Iris pigment epithelial cell (primary cell): ENCODE results near the gene ZNF341.
"Not testable (repeated sequence)": the region's sequence is repeated elsewhere in the genome, so short reads cannot be mapped to it uniquely, and the experiment has no call there.

Source experiments
- DNase-seq: peaks from one replicate; pipeline ENCODE4 v3.0.0-alpha.2; 2011; ENCODE audit warnings: low read depth

ZNF341 gene

DNA sequence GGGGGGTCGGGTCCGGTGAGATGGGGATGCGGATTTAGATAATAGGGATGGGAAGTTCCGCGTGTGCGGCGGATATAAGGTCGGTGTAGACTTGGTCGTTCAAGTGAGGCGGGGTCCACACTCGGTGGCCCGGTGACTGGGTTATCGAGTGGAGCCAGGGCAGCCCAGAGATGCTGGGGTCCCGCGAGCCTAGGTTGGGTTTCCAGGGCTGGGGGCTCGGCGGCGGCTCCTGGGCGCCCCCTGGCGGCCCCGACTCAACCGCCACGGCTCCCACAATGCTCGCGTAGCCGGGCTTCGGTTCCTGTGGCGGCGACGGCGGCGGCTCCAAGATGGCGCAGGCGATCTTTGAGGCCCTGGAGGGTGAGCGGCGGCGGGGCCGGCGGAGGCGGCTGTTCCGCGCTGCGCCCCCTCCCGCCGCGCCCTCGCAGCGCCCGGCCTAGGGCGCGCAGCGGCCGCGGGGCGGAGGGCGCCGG, at the start of gene ZNF341:
TSS of gene ZNF341 (plus strand) at position 304 of the 473 bp plus-strand sequence. CDS start at position 330, 26 bp downstream.
- DNase-seq = no peak

DNA sequence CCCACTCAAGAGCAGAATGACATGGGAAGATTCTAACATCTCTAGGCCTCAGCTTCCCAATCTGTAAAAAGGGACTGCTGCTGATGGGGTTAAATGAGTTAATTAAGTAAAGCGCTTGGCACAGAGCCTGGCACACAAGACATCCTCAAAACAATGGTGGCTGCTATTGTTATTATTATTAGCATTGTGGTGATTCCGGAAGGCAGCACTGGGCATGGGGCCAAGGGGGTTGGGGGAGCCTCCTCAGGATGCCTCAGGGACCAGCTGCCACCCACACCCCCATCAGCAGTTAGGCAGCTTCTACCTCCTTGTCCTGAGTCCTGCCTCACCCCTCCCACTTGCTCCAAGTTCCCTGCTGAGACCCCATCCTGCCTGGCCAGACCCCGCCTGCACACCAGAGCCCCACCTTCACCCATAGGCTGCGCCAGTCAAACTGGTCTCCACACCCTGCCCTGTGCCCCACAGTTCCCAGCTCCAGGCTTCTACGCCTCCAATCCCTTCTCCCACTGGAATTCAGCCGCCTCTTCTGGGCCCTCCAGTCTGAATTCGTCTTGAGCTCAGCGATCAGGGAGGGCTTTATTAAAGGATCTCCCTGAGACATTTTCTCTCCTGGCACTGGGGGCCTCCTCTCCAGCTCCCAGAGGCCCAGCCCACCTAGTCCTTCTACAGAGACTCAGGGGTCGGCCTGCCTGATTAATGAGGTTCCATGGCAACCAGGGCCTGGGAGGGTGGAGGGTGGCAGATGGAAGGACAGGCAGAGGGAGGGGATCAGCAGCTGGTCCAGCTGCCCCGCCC, 47.1 kb upstream of the ZNF341 start:
- no peak for DNase-seq

DNA sequence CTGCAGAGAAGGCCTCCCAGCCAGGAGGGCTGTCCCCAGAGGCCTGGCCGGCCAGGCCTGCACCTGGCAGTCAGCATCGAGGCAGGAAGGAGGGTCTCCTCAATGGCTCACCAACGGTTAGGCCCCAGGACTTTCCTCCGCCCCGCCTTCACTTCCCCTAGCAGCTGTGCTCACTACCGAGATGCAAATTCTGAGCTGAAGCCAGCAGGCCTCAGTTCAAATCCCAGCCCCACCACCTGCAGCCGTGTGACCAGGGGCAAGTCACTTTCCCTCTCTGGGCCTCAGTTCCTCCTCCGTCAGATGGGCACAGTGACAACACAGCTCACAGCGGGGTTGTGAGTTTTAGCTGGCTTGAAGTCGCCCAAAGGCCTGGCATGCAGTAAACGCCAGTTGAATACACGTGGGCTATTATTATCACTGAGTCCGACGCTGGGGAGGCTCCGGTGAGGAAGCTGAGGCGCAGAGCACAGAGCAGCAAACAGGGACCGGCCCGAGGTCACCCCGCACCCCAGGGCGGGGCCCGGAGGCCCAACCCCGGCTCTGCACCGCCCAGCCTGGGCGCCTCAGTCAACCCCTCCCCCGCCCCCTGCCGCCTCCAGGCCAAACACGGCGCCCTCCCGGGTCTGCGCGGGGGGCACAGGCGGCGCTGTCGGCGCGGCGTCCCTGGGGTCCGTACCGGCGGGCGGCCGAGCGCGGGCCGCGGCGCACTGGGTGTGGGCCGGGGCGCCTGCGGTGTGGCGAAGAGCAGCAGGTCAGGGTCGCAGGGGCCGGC, 46.3 kb upstream of the ZNF341 start:
- DNase-seq = no peak

DNA sequence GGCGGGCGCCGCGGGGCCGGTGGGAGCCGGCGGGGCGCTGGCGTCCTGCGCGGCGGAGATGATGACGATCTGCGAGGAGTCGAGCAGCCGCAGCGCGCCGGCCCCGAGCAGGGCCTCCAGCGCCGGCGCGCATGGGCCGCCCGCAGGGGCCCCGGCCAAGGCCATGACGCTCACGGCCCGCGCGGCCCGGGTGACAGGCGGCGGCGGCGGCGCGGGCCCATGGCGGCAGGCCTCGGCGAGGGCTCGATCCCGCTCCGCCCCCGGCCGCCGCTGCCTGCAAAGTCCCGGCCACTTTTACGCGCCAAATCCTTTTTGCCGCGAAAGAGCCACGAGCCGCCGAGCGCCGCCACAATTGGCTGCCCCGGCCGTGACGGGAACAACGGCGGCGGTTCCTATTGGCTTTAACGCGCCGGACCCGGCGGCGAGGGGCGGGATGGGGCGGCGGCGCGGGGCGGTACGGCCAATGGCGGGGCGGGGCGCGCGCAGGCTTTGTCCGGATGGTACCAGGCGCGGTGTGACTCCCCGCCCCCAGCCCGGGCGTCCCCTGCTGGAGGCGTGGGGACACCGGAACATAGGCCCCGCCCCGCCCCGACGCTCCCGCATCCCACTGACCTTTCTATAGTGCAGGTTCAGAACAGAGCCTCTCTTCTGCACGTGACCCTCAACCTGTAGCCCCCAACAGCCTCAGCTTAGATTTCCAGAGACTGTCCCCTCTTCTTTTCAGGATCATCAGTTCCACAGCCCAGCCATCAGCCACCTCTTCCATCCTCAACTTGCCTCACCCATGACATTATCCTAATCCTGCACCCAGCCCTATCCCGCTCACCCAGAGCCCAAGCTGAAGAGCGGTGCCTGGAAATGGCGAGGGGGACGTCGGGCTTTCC, 45.5 kb upstream of the ZNF341 start, which contains the start of gene E2F1:
TSS of gene E2F1 (minus strand) at position 286 of the 884 bp plus-strand sequence. CDS start at position 165, 121 bp downstream.
- peak; percentile 94 for DNase-seq

DNA sequence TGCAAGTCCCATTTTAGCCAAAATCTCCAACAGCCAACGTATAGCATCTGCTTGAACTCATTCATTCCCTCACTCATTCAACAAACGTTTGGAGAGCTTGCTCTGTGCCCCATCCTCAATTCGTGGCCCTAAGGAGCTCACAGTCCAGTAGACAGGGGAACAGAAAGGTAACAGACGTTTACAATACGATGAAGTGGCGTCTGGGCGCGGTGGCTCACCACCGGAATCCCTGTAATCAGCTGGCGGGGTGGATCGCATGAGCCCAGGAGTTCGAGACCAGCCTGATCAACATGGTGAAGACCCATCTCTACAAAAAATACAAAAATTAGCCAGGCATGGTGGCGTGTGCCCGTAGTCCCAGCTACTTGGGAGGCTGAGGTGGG, 44.8 kb upstream of the ZNF341 start:
- no peak for DNase-seq

DNA sequence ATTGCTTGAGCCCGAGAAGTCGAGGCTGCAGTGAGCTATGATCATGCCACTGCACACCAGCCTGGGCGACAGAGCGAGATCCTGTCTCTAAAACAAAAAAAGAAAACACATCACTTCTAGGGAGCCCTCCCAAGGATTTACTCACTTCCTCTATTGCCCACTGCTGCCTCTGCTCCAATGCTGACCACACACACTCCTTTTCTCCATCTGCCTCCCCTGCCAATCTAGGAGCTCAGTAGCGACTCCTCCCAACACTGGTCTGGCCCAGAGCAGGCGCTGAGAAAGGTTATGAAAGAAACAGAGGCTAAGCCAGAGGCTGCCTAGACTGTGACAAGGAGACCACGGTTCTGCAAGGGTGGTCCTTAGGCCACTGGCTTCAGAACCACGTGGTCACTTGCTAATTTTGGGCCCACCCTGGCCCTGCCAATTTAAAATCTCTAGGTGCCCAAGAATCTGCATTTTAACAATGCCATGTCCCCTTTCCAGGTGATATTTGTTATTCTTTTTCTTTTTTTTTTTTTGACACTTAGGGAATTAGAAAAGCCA, 44.4 kb upstream of the ZNF341 start:
- no peak for DNase-seq

DNA sequence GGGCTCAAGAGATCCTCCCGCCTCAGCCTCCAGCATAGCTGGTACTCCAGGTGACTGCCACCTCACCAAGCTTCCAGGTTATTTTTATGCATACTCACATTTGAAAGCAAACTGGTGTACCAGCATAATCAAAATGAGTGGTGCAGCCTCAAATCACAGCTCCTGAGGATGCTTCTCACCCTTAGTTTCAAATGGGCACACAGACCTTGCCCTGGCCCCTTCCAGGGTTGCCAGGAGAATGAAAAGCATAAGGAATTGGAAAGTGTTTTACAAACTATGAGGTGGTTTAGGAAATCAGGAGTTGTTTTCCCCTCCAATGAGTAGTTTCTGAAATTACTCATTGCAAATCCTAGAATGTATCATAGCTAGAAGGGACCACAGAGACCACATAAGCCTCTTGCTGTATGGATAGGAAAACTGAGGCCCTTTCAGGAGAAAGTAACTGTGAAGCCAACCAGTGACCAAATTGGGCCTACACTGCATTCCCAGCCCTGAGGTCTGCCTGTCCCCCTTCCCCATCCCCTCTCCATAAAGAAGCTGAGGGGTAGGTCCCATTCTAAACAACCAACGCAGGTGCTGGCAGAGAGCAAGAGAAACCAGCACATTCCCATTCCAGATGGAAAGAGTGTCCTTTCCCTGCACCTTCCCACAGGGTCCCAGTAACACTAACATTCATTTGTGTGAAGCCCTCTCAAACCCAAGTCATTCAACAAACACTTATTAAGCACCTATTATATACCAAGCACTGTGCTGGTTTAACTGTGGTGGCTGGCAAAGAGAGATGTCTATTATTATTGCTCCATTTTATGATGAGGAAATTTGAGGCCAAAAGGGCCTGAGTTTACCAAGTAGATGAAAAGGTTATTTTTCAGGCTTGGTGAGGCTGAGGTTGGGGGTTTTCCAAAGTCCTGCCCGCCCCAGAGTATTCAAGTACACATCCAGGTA, 43.5 kb upstream of the ZNF341 start:
- no peak for DNase-seq

DNA sequence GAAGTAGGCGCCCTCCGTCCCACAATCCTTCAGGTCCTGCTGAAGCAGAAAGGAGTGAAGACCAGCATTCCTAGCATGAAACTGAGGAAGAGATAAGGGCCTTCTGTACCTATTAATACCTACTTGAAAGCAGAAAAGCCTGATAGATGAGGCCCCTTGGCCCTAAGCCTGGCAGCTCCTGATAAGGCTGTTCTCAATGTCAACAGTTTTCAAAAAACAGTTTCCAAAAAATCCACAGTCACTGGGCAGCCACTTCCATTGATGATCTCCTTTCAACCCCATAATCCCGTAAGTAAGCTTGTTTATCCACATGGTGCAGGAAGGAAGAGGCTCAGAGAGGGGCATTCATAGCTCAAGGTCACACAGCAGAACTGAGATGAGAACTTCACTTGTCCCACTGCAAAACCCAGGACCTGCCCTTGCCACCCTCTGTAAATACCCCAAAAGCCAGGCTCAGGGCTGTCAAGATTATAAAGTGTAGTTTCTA, 42.8 kb upstream of the ZNF341 start:
- no peak for DNase-seq

DNA sequence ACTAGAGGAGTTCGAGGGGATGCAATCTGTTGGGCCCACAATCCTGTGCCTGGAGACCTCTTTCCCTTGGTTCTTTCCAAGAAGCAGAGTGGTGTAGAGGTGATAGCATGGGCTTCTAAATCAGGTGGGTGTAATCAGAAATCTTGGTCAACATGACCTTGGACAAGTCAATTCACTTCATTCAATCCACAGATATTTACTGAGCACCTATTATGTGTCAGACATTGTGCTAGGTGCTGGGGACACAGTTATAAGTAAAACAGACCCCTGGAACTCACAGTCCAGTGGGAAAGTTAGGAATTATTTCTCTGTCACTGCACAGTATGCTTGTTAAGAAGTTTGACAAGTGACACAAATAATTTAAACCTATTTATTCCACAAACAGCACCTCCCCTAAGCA, 42.3 kb upstream of the ZNF341 start:
- no peak for DNase-seq

DNA sequence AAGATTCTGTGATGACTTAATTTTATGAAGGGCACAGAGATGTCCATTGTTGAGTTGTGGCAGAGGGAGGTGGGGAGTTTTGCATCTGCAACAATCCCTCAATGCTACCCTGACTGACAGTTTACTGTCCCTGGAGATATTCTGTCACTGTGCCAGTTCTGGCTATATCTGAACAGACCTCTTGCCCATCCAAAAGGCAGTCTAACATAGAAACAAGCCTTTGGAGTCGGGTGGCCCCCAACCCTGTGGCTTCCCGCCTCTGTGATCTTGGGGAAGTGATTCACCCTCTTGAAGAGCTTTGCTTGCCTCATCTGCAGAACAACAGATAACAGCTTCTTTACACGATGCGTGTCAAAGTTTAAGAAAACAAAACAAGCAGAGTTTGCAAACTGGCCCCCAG, 41.8 kb upstream of the ZNF341 start:
- DNase-seq = peak; percentile 90

DNA sequence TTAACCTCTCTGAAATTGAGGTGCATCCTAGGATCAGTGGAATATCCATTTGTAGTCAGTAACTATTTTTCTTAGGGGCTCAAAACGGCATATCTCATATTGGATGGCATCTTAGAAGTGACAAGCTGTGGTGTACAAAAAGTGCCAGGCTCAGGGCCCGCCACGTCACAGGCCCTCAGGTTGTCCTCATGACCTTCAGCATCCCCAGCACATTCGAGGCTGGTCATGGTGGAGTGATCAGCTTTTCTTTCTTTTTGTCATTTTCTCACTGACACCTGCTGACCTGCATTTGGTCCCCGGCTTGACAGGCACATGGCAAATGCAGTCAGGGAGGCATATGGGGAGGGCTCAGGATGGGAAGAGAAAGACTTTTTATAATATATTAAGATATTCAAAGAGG, 38.5 kb upstream of the ZNF341 start:
- DNase-seq = no peak

DNA sequence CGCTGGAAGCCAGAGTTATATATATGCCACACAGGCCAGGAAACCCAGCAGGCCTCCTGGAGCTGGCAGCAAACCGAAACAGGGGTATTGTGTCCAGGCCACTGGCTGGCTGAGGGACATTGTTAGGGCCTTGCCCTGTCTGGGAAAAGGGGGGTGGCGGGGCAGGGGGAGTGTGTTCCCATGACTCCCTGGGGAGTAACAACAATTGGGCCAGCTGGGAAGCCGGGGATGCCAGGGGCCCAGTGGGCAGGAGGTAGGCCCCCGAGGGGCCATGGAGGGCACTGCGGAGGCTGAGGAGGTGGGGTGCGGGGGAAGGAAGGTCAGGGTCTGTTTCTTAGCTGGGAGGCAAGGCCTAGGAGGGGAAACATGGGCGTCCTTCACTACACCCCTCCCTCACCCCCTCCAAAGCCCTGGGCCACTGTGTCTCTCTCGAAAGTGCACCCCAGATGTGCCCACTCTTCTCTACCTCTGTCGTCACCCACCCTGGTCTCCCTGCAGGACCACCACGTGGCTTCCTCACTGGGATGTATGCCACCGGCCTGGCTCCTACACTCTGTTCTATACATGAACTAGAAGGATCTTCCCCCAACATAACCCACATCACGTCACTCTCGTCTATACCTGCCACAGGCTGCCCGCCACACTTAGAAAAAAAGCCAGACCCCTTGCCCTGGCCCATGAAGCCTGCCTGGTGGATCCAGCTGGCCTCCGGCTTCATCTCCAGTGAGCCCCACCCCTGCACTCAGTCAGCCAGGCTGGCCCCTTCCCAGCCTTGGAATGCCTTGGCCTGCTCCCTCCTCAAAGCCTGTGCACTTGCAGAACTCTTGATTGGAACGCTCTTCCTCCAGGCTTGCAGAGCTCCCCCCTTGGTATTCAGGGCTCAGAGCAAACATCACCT, 37.8 kb upstream of the ZNF341 start:
- no peak for DNase-seq

DNA sequence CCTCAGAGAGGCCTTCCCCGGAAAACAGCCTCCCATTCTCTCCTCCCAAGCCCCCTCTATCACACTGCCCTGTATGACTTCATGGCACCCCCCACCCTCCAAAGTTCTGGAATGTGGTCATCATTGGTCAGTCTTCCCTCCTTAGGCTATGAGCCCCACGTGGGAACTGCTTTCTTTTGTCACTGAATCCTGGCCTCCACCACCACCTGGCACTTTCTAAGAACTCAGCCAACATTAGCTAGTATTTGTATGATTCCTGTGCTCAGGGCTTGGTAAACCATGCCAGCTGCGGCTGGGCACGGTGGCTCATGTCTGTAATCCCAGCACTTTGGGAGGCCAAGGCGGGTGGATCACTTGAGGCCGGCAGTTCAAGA, 37.2 kb upstream of the ZNF341 start:
- DNase-seq = no peak

DNA sequence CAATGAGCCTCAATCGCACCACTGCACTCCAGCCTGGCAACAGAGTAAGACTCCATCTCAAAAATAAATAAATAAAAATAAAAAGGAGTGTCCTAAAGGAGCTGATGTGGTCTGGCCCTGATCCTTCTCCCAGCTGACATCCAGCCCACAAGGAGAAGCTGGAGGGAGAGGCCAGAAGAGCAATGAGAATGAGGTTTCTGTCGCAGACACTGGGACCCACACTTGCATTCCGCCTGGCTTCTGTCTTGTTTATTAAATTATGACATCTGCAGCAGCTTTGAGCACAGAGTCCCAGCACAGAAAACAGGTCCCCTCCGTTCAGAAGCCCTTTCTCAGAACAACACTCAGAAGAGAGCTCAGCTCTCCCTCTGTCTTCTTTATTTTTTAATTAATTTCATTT, 35.3 kb upstream of the ZNF341 start:
- no peak for DNase-seq

DNA sequence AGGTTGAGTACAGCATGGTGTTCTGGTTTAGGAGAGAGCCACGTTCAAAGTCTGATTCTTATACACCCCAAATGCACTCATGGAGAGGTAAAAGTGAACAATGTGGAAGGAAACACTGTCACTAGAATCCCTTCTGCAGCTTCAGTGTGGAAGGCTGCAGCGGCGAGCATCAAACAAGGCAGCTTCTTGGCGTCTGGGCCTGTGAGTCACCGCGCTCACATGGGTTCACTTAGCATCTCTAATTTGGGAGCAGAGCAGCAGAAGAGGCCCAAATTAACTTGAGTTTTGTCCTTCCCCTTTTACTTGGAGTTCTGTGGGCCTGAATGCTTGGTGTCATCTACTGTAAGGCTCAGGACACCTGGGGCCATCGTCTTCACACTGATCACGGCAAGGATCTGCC, 34.7 kb upstream of the ZNF341 start:
- DNase-seq = no peak

DNA sequence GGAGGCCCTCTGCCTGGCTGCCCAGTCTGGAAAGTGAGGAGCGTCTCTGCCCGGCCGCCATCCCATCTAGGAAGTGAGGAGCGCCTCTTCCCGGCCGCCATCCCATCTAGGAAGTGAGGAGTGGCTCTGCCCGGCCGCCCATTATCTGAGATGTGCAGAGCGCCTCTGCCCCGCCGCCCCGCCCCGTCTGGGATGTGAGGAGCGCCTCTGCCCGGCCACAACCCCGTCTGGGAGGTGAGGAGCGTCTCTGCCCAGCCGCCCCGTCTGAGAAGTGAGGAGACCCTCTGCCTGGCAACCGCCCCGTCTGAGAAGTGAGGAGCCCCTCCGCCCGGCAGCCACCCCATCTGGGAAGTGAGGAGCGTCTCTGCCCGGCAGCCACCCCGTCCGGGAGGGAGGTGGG, 32.8 kb upstream of the ZNF341 start:
- DNase-seq = not testable (repeated sequence)

DNA sequence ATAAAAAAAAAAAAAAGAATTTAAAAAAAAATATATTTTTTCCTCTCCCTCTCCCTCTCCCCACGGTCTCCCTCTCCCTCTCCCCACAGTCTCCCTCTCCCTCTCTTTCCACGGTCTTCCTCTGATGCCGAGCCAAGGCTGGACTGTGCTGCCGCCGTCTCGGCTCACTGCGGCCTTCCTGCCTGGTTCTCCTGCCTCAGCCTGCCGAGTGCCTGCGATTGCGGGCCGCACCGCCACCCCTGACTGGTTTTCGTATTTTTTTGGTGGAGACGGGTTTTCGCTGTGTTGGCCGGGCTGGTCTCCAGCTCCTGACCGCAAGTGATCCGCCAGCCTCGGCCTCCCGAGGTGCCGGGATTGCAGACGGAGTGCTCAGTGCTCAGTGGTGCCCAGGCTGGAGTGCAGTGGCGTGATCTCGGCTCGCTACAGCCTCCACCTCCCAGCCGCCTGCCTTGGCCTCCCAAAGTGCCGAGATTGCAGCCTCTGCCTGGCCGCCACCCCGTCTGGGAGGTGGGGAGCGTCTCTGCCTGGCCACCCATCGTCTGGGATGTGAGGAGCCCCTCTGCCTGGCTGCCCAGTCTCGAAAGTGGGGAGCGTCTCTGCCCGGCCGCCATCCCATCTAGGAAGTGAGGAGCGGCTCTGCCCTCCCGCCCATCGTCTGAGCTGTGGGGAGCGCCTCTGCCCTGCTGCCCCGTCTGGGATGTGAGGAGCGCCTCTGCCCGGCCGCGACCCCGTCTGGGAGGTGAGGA, 30.9 kb upstream of the ZNF341 start:
- not testable (repeated sequence) for DNase-seq

DNA sequence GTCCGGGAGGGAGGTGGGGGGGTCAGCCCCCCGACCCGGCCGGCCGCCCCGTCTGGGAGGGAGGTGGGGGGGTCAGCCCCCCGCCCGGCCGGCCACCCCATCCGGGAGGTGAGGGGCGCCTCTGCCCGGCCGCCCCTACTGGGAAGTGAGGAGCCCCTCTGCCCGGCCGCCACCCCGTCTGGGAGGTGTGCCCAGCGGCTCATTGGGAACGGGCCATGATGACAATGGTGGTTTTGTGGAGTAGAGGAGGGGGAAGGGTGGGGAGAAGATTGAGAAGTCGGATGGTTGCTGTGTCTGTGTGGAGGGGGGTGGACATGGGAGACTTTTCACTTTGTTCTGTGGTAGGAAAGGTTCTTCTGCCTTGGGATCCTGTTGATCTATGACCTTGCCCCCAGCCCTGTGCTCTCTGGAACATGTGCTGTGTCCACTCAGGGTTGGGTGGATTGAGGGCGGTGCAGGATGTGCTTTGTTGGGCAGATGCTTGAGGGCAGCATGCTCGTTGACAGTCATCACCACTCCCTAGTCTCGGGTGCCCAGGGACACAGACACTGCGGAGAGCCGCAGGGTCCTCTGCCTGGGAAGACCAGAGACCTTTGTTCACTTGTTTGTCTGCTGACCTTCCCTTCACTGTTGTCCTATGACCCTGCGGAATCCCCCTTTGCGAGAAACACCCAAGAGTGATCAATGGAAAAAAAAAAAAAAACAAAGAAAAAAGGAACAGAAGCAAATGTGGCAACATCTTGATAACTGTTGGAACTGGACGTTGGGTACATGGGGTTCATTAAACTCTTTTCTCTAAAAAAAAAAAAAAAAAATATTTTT, 30.0 kb upstream of the ZNF341 start:
- no peak for DNase-seq
